ENCODE results near the gene TMEM183A.

DNA sequence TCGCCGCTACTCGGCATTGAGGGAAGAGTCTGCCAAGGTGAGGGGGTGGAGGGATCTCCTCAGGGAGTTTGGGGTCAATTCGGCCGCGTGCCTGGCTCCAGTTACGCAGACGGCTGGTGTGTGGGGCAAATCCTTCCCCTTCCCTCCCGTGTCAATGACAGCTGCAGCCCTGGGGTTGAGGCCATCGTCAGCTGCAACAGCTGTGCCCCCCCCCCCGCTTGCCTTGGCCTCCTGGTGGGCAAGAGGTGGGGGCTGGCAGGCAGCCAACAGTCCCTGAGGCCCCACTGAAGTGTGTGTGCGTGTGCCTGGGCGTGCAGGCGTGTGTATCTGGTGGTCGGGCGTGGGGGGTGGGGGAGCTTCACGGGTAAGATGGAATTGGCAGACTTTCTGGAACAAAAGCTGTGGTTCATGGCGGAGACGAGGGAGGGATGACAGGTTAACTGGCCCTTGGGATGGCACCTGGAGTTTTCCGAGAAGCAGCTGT lies 44.7 kb downstream of the TMEM183A start:
- TF ChIP-seq POLR2A (IDR thresholded peaks at IDR 0.05): no peak
- TF ChIP-seq CTCF (IDR thresholded peaks at IDR 0.05): no peak
